GM12874 (cell line): ENCODE data around the gene PRIM1.

Experiments
- TF ChIP-seq, protein P1 (sequence below): IDR thresholded peaks from 2 replicates; pipeline ENCODE4 v1.5.1; 2011; ENCODE audit warnings: low read depth, mild to moderate bottlenecking, control low read depth, low read length, moderate library complexity; ENCODE audit not compliant: insufficient read depth

The PRIM1 gene

DNA sequence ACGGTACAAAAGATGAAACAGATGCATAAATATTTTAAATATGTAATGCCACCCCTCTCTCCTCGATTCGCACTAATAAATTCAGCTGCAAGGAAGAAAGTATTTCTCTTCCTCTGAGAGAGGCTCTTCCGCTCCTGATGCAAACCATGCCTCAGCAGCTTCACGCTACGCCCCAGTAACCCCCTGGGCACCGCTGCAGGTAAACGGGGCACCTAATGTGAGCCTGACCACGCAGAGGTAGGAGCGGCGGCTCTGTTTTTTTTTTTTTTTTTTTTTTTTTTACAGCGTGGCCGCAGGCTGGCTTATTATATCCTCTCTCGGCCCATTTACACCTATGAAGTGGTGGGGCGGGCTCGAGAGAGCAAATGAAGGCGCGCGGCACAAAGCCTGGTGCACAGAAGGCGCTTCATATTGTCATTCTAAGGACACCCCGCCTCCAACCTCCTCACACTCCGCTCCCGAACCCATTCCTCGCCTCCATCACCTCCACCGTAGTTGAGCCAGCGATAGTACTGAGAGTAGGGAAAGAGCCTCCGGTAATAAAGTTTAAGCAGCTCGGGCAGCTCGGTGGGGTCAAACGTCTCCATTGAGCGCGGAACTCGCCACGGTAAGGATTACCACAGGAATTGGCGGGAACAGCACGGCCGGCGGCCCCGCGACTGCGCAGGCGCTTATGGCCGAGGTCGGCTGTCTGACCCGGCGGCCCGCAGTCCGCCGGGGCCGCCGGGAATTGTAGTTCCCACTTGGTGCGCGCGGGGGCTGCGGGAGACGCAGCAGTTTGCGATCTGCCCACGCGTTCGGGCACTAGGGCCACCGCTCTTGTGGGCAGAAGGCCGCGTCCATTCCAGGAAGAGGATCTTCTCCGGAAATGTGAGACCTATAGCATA lies at the start of gene PRIM1:
Gene PRIM1, minus strand, starts transcription at position 612 of the 887 bp plus-strand sequence. Its CDS starts 25 bp downstream, at position 587.
- TF ChIP-seq, protein P1, sequence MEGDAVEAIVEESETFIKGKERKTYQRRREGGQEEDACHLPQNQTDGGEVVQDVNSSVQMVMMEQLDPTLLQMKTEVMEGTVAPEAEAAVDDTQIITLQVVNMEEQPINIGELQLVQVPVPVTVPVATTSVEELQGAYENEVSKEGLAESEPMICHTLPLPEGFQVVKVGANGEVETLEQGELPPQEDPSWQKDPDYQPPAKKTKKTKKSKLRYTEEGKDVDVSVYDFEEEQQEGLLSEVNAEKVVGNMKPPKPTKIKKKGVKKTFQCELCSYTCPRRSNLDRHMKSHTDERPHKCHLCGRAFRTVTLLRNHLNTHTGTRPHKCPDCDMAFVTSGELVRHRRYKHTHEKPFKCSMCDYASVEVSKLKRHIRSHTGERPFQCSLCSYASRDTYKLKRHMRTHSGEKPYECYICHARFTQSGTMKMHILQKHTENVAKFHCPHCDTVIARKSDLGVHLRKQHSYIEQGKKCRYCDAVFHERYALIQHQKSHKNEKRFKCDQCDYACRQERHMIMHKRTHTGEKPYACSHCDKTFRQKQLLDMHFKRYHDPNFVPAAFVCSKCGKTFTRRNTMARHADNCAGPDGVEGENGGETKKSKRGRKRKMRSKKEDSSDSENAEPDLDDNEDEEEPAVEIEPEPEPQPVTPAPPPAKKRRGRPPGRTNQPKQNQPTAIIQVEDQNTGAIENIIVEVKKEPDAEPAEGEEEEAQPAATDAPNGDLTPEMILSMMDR = no peak

DNA sequence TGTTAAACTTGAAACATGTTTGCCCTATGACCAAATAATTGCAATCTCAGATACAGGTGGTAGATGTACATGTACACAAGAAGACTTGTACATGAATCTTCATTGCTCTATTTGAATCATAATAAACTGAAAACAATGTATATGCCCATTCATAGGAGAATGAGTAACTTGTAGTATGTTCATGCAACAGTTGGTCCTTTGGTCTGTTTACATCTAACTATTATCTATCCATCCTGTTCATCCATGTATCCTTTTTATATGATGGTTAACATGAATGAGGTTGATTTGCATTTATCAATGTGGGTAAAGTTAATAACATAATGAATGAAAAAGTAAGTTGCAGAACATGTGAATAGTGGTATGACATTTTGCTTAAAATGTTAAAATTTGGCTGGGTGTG lies 48.1 kb upstream of the PRIM1 start:
- TF ChIP-seq, protein P1 = no peak

DNA sequence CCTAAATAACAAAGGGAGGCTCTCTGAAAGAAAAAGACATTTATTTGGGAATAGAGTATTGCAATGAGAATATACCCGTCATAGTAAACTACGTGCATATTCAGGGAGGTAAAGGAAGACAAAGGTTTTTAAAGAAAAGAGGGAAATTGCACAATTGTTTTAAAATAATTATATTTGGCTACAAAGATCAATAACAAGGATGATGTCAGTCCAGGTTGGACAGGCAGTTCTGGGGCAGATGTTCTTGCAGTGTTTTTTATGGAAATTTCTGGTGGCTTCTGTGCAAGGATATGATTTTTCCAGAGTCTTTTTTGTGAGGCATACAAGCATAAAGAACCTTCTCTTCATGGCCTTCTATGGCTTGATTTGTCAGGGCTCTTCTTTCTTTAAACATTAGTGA lies 40.6 kb upstream of the PRIM1 start:
- TF ChIP-seq, protein P1 = no peak

DNA sequence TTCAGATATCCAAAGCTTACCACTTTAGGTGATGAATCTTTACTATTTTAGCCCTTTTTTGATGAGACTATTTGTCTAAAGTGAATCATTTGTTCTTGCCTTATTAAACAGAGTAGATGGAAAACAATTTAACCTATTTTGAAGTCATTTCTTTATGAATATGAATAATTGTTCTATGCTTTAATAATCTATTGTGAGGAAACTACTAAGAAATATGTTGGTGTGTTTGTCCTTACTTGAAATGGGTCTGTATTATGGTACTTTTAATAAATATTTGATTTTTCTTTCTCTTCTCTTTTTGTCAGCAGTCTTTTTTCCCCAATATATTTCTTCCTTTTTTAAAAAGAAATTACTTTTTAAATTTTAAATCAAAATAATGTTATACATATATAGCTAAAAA lies 35.4 kb upstream of the PRIM1 start:
- TF ChIP-seq, protein P1 = no peak

DNA sequence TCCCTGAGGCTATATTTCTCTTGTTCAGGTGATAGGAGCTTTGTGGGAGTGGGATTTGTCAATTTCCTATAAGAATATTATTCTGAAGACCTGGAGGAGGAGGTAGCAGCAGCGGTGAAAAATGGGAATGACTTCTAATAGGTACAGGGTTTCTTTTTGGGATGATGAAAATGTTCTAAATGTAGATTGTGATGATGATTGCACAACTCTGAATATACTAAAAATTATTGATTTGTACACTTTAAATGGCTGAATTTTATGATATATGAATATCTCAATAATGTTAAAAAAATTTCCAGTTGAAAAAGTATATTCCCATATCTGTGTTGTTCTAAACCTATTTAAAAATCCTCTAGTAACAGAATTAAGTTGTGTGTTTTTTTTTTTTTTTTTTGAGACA lies 33.8 kb upstream of the PRIM1 start:
- TF ChIP-seq, protein P1 = no peak

DNA sequence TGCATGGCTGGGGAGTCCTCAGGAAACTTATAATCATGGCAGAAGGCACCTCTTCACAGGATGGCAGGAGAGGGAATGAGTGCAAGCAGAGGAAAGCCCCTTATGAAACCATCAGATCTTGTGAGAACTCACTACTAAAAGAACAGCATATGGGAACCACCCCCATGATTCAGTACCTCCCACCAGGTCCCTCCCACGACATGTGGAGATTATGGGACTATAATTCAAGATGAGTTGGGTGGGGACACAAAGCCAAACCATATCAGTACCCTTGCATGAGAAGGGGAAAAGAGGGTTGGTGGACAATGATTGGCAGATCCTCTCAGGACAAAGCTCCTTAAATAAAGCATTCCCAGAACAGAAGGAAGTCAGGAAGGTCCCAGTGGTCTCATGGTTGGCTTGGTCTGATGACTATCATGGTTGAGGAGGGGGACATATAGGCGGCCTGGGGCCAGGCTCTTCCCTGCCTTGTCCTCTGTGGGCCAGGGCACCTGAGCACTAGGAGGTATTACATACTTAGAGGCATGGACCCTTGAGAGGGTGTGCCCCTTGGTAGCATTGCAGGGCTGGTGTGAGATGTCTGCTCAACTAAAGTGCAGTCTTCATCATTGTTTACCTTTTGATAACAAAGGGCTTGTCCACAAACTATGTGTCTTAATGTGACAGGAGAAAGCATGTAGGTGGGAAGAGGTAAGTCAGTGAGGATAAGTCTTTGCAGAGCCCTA lies 33.2 kb upstream of the PRIM1 start:
- TF ChIP-seq, protein P1 = no peak

DNA sequence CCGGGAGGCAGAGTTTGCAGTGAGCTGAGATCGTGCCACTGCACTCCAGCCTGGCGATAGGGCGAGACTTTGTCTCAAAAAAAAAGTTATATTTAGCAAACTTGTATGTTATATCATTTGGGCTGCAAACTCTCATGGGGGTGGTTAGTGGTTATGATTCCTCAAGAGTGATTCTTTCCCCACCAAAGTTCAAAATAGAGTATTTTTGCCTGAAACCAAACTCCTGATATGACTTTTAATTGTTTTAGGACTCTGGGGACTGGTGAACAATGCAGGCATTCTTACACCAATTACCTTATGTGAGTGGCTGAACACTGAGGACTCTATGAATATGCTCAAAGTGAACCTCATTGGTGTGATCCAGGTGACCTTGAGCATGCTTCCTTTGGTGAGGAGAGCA lies 29.6 kb upstream of the PRIM1 start:
- TF ChIP-seq, protein P1 = no peak
